Amniotic stem cell (primary cell): Measurements from ENCODE around the gene RORC.
"Not testable (repeated sequence)": the region's sequence is repeated elsewhere in the genome, so short reads cannot be mapped to it uniquely, and the experiment has no call there.

ENCODE experiments used
- DNase-seq: peaks from one replicate; lab custom pipeline; 2025; lab: John Stamatoyannopoulos, UW

Gene RORC

GRCh38 chr1:151831605-151832004, at the start of gene RORC:
Gene RORC, minus strand, starts transcription at chr1:151831802. Its CDS starts 38 bp downstream, at chr1:151831764.
- DNase-seq, result no peak

- no peak for DNase-seq
These were observed 44.0 kb upstream of the RORC start for GRCh38 chr1:151875419-151876097.

- not testable (repeated sequence) for DNase-seq
These were observed 41.2 kb upstream of the RORC start for GRCh38 chr1:151872776-151873175.

- no peak for DNase-seq
These were observed 39.9 kb upstream of the RORC start for GRCh38 chr1:151871284-151872030.

- no peak for DNase-seq
These were observed 36.9 kb upstream of the RORC start for GRCh38 chr1:151868486-151868885.

- DNase-seq, result no peak
These were observed 36.3 kb upstream of the RORC start for GRCh38 chr1:151867765-151868411.

GRCh38 chr1:151867321-151867720, 35.7 kb upstream of the RORC start:
- DNase-seq, result no peak

- DNase-seq, result no peak
These were observed 32.8 kb upstream of the RORC start for GRCh38 chr1:151864411-151864810.

- no peak for DNase-seq
These were observed 31.0 kb upstream of the RORC start for GRCh38 chr1:151862604-151863003.

GRCh38 chr1:151860504-151861187, 29.0 kb upstream of the RORC start:
- DNase-seq, result no peak

GRCh38 chr1:151859891-151860293, 28.3 kb upstream of the RORC start:
- DNase-seq, result no peak

- no peak for DNase-seq
These were observed 27.5 kb upstream of the RORC start for GRCh38 chr1:151858886-151859665.

GRCh38 chr1:151858030-151858746, 26.6 kb upstream of the RORC start:
- no peak for DNase-seq

GRCh38 chr1:151855933-151856332, 24.3 kb upstream of the RORC start:
- DNase-seq, result no peak

- DNase-seq, result not testable (repeated sequence)
These were observed 23.9 kb upstream of the RORC start for GRCh38 chr1:151855516-151855915.

GRCh38 chr1:151854658-151855057, 23.1 kb upstream of the RORC start:
- DNase-seq, result no peak

- no peak for DNase-seq
These were observed 21.9 kb upstream of the RORC start, which contains the start of gene THEM5 for GRCh38 chr1:151853411-151853943. Gene THEM5, minus strand, starts transcription at chr1:151853712. Its CDS starts 147 bp downstream, at chr1:151853565.

- DNase-seq, result no peak
These were observed 21.1 kb upstream of the RORC start for GRCh38 chr1:151852733-151853132.

- no peak for DNase-seq
These were observed 20.3 kb upstream of the RORC start for GRCh38 chr1:151851886-151852285.

- no peak for DNase-seq
These were observed 18.3 kb upstream of the RORC start for GRCh38 chr1:151849871-151850270.

- DNase-seq, result no peak
These were observed 17.5 kb upstream of the RORC start for GRCh38 chr1:151849126-151849525.
